H9 (cell line): ENCODE data around the gene ROBO1. TPM values are rescaled to one million over a fixed set of nuclear protein-coding genes. Genes with fewer than 3 reads are reported as not detected.

Source experiments
- DNase-seq: peaks from one replicate; pipeline ENCODE4 v3.0.0-alpha.2; 2017
- H2AFZ ChIP-seq: one replicate; pipeline ENCODE4 v1.6.1; 2013; ENCODE audit warnings: mild to moderate bottlenecking, low read length, control low read depth, moderate library complexity
- H2AK5ac ChIP-seq: 2 replicates; pipeline ENCODE4 v1.6.1; 2013; ENCODE audit warnings: low read length, control low read depth, mixed read lengths; ENCODE audit not compliant: insufficient read length
- H2BK120ac ChIP-seq: one replicate; pipeline ENCODE4 v1.6.1; 2013; ENCODE audit warnings: low read depth, mild to moderate bottlenecking, low read length, control low read depth, inconsistent platforms; ENCODE audit not compliant: poor library complexity, severe bottlenecking
- H2BK12ac ChIP-seq: 2 replicates; pipeline ENCODE4 v1.6.1; 2013; ENCODE audit warnings: low read length, control low read depth, mixed read lengths, low read depth; ENCODE audit not compliant: insufficient read length
- H2BK15ac ChIP-seq: 2 replicates; pipeline ENCODE4 v1.6.1; 2013; ENCODE audit warnings: low read depth, low read length, control low read depth
- H2BK20ac ChIP-seq: one replicate; pipeline ENCODE4 v1.6.1; 2013; ENCODE audit warnings: low read depth, mild to moderate bottlenecking, low read length, control low read depth, inconsistent platforms; ENCODE audit not compliant: poor library complexity, severe bottlenecking
- H2BK5ac ChIP-seq: 2 replicates; pipeline ENCODE4 v1.6.1; 2013; ENCODE audit warnings: low read length, control low read depth, mixed read lengths; ENCODE audit not compliant: insufficient read length
- H3K14ac ChIP-seq: 2 replicates; pipeline ENCODE4 v1.6.1; 2013; ENCODE audit warnings: low read length, control low read depth; ENCODE audit not compliant: insufficient read depth
- H3K18ac ChIP-seq: 2 replicates; pipeline ENCODE4 v1.6.1; 2013; ENCODE audit warnings: low read depth, mild to moderate bottlenecking, mixed read lengths, low read length, control low read depth; ENCODE audit not compliant: insufficient read length
- H3K23ac ChIP-seq: 2 replicates; pipeline ENCODE4 v1.6.1; 2013; ENCODE audit warnings: low read length, control low read depth, mixed read lengths, low read depth; ENCODE audit not compliant: insufficient read length
- H3K23me2 ChIP-seq: 2 replicates; pipeline ENCODE4 v1.6.1; 2013; ENCODE audit warnings: low read depth, mild to moderate bottlenecking, mixed read lengths, low read length, control low read depth; ENCODE audit not compliant: insufficient read length, poor library complexity, severe bottlenecking
- H3K27ac ChIP-seq: 2 replicates; pipeline ENCODE4 v1.5.1; 2013; ENCODE audit warnings: low read length, control low read depth, mixed read lengths, low read depth; ENCODE audit not compliant: insufficient read length
- H3K27me3 ChIP-seq: 2 replicates; pipeline ENCODE4 v1.6.1; 2013; ENCODE audit warnings: low read length, control low read depth, inconsistent platforms; ENCODE audit not compliant: insufficient read depth
- H3K4ac ChIP-seq: 2 replicates; pipeline ENCODE4 v1.6.1; 2013; ENCODE audit warnings: low read depth, mild to moderate bottlenecking, control low read depth, inconsistent platforms, low read length, moderate library complexity
- H3K4me1 ChIP-seq: 2 replicates; pipeline ENCODE4 v1.6.1; 2013; ENCODE audit warnings: low read length, control low read depth, inconsistent platforms; ENCODE audit not compliant: insufficient read depth
- H3K4me2 ChIP-seq: 2 replicates; pipeline ENCODE4 v1.6.1; 2013; ENCODE audit warnings: low read length, control low read depth, mixed read lengths; ENCODE audit not compliant: insufficient read length, insufficient read depth
- H3K56ac ChIP-seq: 2 replicates; pipeline ENCODE4 v1.6.1; 2013; ENCODE audit warnings: low read depth, mild to moderate bottlenecking, mixed read lengths, low read length, control low read depth; ENCODE audit not compliant: insufficient read length
- H3K79me1 ChIP-seq: 2 replicates; pipeline ENCODE4 v1.6.1; 2013; ENCODE audit warnings: low read depth, mild to moderate bottlenecking, moderate library complexity, low read length, control low read depth, inconsistent platforms; ENCODE audit not compliant: insufficient read depth, poor library complexity, severe bottlenecking
- H3K79me2 ChIP-seq: 2 replicates; pipeline ENCODE4 v1.6.1; 2013; ENCODE audit warnings: low read length, control low read depth, inconsistent platforms; ENCODE audit not compliant: insufficient read depth
- H3K9ac ChIP-seq: 2 replicates; pipeline ENCODE4 v1.6.1; 2013; ENCODE audit warnings: low read length, control low read depth, mixed read lengths; ENCODE audit not compliant: insufficient read length; ENCODE audit errors: extremely low read depth
- H3K9me3 ChIP-seq: one replicate; pipeline ENCODE4 v1.6.1; 2013; ENCODE audit warnings: low read depth, low read length, inconsistent platforms; ENCODE audit not compliant: control insufficient read depth
- H3T11ph ChIP-seq: one replicate; pipeline ENCODE4 v1.6.1; 2013; ENCODE audit warnings: mild to moderate bottlenecking, low read length, control low read depth, inconsistent platforms
- H4K20me1 ChIP-seq: one replicate; pipeline ENCODE4 v1.6.1; 2013; ENCODE audit not compliant: control insufficient read depth, insufficient read length, insufficient read depth
- H4K5ac ChIP-seq: 2 replicates; pipeline ENCODE4 v1.6.1; 2013; ENCODE audit warnings: low read depth, mild to moderate bottlenecking, mixed read lengths, low read length, control low read depth; ENCODE audit not compliant: insufficient read length
- H4K8ac ChIP-seq: replicated peaks from 2 replicates; pipeline ENCODE4 v1.6.1; 2013; ENCODE audit warnings: low read length, control low read depth, mixed read lengths, low read depth; ENCODE audit not compliant: insufficient read length
- H4K91ac ChIP-seq: 2 replicates; pipeline ENCODE4 v1.6.1; 2013; ENCODE audit warnings: low read depth, mild to moderate bottlenecking, moderate library complexity, mixed read lengths, low read length, control low read depth; ENCODE audit not compliant: insufficient read length
- H3K27ac Mint-ChIP-seq, 3 experiments: 2 replicates in 2 of 3; 3 replicates in 1 of 3; pipeline ENCODE4 v1.8.0; 2020 to 2021; ENCODE audit warnings: mixed read lengths in 3 of 3, mild to moderate bottlenecking in 1 of 3, moderate library complexity in 1 of 3
- H3K27me3 Mint-ChIP-seq: 2 replicates; pipeline ENCODE4 v1.8.0; 2021; ENCODE audit warnings: low read depth, mild to moderate bottlenecking, moderate library complexity, mixed read lengths
- H3K36me3 Mint-ChIP-seq, 3 experiments: 2 replicates in 2 of 3; 3 replicates in 1 of 3; pipeline ENCODE4 v1.8.0; 2020 to 2021; ENCODE audit warnings: low read depth in 3 of 3, mixed read lengths in 3 of 3; ENCODE audit not compliant: insufficient read depth in 1 of 3
- H3K4me1 Mint-ChIP-seq, 2 experiments: 2 replicates each; pipeline ENCODE4 v1.8.0; 2020; ENCODE audit warnings: mixed read lengths in 2 of 2
- H3K4me3 Mint-ChIP-seq, 2 experiments: 2 replicates in 1 of 2; 3 replicates in 1 of 2; pipeline ENCODE4 v1.8.0; 2020 to 2021; ENCODE audit warnings: mild to moderate bottlenecking in 2 of 2, mixed read lengths in 2 of 2, moderate library complexity in 1 of 2
- H3K9me3 Mint-ChIP-seq, 2 experiments: 2 replicates in 1 of 2; 3 replicates in 1 of 2; pipeline ENCODE4 v1.8.0; 2020; ENCODE audit warnings: mild to moderate bottlenecking in 2 of 2, mixed read lengths in 2 of 2, moderate library complexity in 1 of 2
- CTCF ChIP-seq: fragments of 200-600 bp; sonication (generic); conservative IDR thresholded peaks from 3 replicates; pipeline ENCODE4 v1.8.0; 2021; ENCODE audit warnings: antibody characterized with exemption, mild to moderate bottlenecking
- WGBS: extraction: QIAGEN DNeasy Blood & Tissue Kit; methylation state at CpG from one replicate; pipeline ENCODE4 v1.1.7; 2013; ENCODE audit warnings: missing lambda C conversion rate, low lambda C conversion rate, mixed read lengths; ENCODE audit not compliant: insufficient read length; ENCODE audit errors: extremely low coverage; 5-methylcytosine and 5-hydroxymethylcytosine counted together
- total RNA-seq: library from RNA; stranded (reverse); gene quantifications from 2 replicates; pipeline ENCODE4 v1.2.1, GENCODE V29; 2021

ROBO1 gene
- total RNA-seq, 1 experiment from 2014 or later: 62.7 TPM

GRCh38 chr3:79423417-79423816, 344.4 kb downstream of the ROBO1 start:
- Mint-ChIP-seq H3K9me3 (no peaks in the 10 kb centered on the region), H3K4me1 (no peaks in the 10 kb centered on the region), H3K4me3 (no peak overlapping the region), H3K36me3 (no peaks in the 10 kb centered on the region), H3K27ac (no peak overlapping the region; a peak in 1 of 7 replicates), H3K27me3 (no peaks in the 10 kb centered on the region)
- WGBS: no CpG with 5 or more reads among the region's 5 CpGs
- no peaks in the 10 kb centered on the region for H3K79me2 ChIP-seq
- no peaks in the 10 kb centered on the region for H3K4me1 ChIP-seq
- H3K9ac ChIP-seq: no peak overlapping the region
- no peak overlapping the region for H2BK20ac ChIP-seq
- no peak overlapping the region for H3K56ac ChIP-seq
- H3T11ph ChIP-seq: no peak overlapping the region
- no peak overlapping the region for H3K4me2 ChIP-seq
- H3K18ac ChIP-seq: no peak overlapping the region
- no peak for TF ChIP-seq CTCF
- no peaks in the 10 kb centered on the region for H3K23me2 ChIP-seq
- H3K79me1 ChIP-seq: no peaks in the 10 kb centered on the region
- DNase-seq: no peak
- no peak overlapping the region for H2BK120ac ChIP-seq
- H3K14ac ChIP-seq: no peak overlapping the region
- H4K8ac ChIP-seq: no peak overlapping the region
- no peaks in the 10 kb centered on the region for H3K9me3 ChIP-seq
- no peak overlapping the region for H2AFZ ChIP-seq
- no peak overlapping the region for H3K27ac ChIP-seq
- no peak overlapping the region for H3K23ac ChIP-seq
- H4K20me1 ChIP-seq: no peaks in the 10 kb centered on the region
- H2BK12ac ChIP-seq: no peak overlapping the region
- no peak overlapping the region for H3K4ac ChIP-seq
- no peaks in the 10 kb centered on the region for H3K27me3 ChIP-seq
- H4K5ac ChIP-seq: no peak overlapping the region
- H2BK5ac ChIP-seq: no peak overlapping the region
- no peak overlapping the region for H2BK15ac ChIP-seq
- H4K91ac ChIP-seq: no peak overlapping the region
- H2AK5ac ChIP-seq: no peak overlapping the region
